HepG2 (cell line): ENCODE data around the gene ZMYND19. TPM values are rescaled to one million over a fixed set of nuclear protein-coding genes. Genes with fewer than 3 reads are reported as not detected.

ENCODE experiments used
- AGO1 ChIP-seq: fragments of 200-400 bp; formaldehyde crosslinking; IDR thresholded peaks from 2 replicates; pipeline ENCODE4 v1.6.1; 2017; ENCODE audit warnings: mild to moderate bottlenecking, low read depth, low read length, moderate library complexity; ENCODE audit not compliant: poor library complexity, severe bottlenecking
- CREB3 ChIP-seq: sonication (generic); formaldehyde crosslinking; IDR thresholded peaks from 2 replicates; pipeline ENCODE4 v1.5.0; 2020; ENCODE audit warnings: missing genetic modification reagents
- HOXA3 ChIP-seq: sonication (generic); formaldehyde crosslinking; IDR thresholded peaks from 2 replicates; pipeline ENCODE4 v1.5.0; 2020; ENCODE audit warnings: missing genetic modification reagents
- NFAT5 ChIP-seq: sonication (generic); formaldehyde crosslinking; IDR thresholded peaks from 2 replicates; pipeline ENCODE4 v1.4.0; 2020; ENCODE audit warnings: missing genetic modification reagents
- SIN3A ChIP-seq: IDR thresholded peaks from 2 replicates; pipeline ENCODE4 v1.6.1; 2011; ENCODE audit warnings: low read depth, mild to moderate bottlenecking, control low read depth, low read length, borderline replicate concordance
- ZKSCAN1 ChIP-seq: fragments of 150-350 bp; IDR thresholded peaks from 2 replicates; pipeline ENCODE4 v1.6.1; 2014; ENCODE audit warnings: low read length
- ZNF121 ChIP-seq: sonication (generic); formaldehyde crosslinking; IDR thresholded peaks from 2 replicates; pipeline ENCODE4 v1.5.0; 2020; ENCODE audit warnings: mild to moderate bottlenecking, missing genetic modification reagents
- ZNF558 ChIP-seq: sonication (generic); formaldehyde crosslinking; IDR thresholded peaks from 2 replicates; pipeline ENCODE4 v1.9.0; 2022; ENCODE audit warnings: mild to moderate bottlenecking, missing genetic modification reagents, borderline replicate concordance
- ZUFSP ChIP-seq: sonication (generic); formaldehyde crosslinking; IDR thresholded peaks from 2 replicates; pipeline ENCODE4 v1.9.0; 2021; ENCODE audit warnings: missing genetic modification reagents, mild to moderate bottlenecking, borderline replicate concordance
- polyA plus RNA-seq, 8 experiments: library from polyadenylated mRNA; depleted of rRNA in 3 of 8; stranded (reverse) in 7 of 8; unstranded in 1 of 8; fragments of >200 nt; fragmentation: Illumina TruSeq in 4 of 8; extraction: Trizol in 4 of 8; gene quantifications; 2 replicates each; pipeline versions ENCODE4 v1.2.1 to v1.2.3, GENCODE V29; 2011 to 2016; ENCODE audit warnings: low read depth in 4 of 8, missing spikeins in 1 of 8, mixed read lengths in 1 of 8; ENCODE audit not compliant: insufficient read depth in 1 of 8
- total RNA-seq, 5 experiments: library from RNA; depleted of rRNA; stranded (reverse); fragments of >200 nt; fragmentation: Illumina TruSeq; extraction: Trizol; gene quantifications; 2 replicates each; pipeline ENCODE4 v1.2.3, GENCODE V29; 2016; ENCODE audit warnings: low read depth in 1 of 5
- TF ChIP-seq, protein P1 (sequence below): sonication (generic); formaldehyde crosslinking; IDR thresholded peaks from 2 replicates; pipeline ENCODE4 v1.5.0; 2020; ENCODE audit warnings: mild to moderate bottlenecking, low read depth, missing genetic modification reagents, borderline replicate concordance
- TF ChIP-seq, protein P2 (sequence below): sonication (generic); formaldehyde crosslinking; IDR thresholded peaks from 2 replicates; pipeline ENCODE4 v1.8.1; 2022; ENCODE audit warnings: mild to moderate bottlenecking, missing genetic modification reagents

The ZMYND19 gene
- total and polyA plus RNA-seq, 2 of the 13 experiments (the other 11 are each of a cell fraction or from before 2014, with no cell fraction given), result 21.3 to 38.7 TPM

- no peak; the same call in 1 of the 2 replicates for TF ChIP-seq CREB3 (CRISPR knock-in tag)
- TF ChIP-seq ZKSCAN1, result no peak
- 0 out of 2 replicates have a peak, but pooled peaks have one; percentile 68 for TF ChIP-seq SIN3A
- TF ChIP-seq, protein P1, sequence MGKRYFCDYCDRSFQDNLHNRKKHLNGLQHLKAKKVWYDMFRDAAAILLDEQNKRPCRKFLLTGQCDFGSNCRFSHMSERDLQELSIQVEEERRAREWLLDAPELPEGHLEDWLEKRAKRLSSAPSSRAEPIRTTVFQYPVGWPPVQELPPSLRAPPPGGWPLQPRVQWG (CRISPR knock-in tag), result no peak
- TF ChIP-seq, protein P2, sequence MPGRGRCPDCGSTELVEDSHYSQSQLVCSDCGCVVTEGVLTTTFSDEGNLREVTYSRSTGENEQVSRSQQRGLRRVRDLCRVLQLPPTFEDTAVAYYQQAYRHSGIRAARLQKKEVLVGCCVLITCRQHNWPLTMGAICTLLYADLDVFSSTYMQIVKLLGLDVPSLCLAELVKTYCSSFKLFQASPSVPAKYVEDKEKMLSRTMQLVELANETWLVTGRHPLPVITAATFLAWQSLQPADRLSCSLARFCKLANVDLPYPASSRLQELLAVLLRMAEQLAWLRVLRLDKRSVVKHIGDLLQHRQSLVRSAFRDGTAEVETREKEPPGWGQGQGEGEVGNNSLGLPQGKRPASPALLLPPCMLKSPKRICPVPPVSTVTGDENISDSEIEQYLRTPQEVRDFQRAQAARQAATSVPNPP (CRISPR knock-in tag), result peak; percentile 53; the same call in 1 of the 2 replicates
- TF ChIP-seq ZNF121, result no peak
- TF ChIP-seq ZNF558, result peak; percentile 70; the same call in 1 of the 2 replicates
- TF ChIP-seq AGO1, result peak; percentile 98
- peak; percentile 51; the same call in 1 of the 2 replicates for TF ChIP-seq NFAT5 (CRISPR knock-in tag)
- no peak for TF ChIP-seq ZUFSP (CRISPR knock-in tag)
- peak; percentile 57; the same call in 1 of the 2 replicates for TF ChIP-seq HOXA3
These were observed 28.1 kb upstream of the ZMYND19 start, which contains the start of gene EHMT1 (continued) for GRCh38 chr9:137618105-137619067.
